Brain microvascular endothelial cell (primary cell): Measurements from ENCODE around the gene USP6NL.

Experiments
- DNase-seq: peaks from one replicate; pipeline ENCODE4 v3.0.0-alpha.2; 2020
- H3K27ac ChIP-seq: fragments of 250-450 bp; sonication (Bioruptor Pico); 2 replicates; pipeline ENCODE4 v1.5.1; 2020; ENCODE audit warnings: mild to moderate bottlenecking, moderate library complexity
- H3K27me3 ChIP-seq: fragments of 250-450 bp; sonication (Bioruptor Pico); replicated peaks from 2 replicates; pipeline ENCODE4 v1.5.1; 2020; ENCODE audit warnings: mild to moderate bottlenecking
- H3K36me3 ChIP-seq: fragments of 250-450 bp; sonication (Bioruptor Pico); replicated peaks from 2 replicates; pipeline ENCODE4 v1.5.1; 2020; ENCODE audit warnings: mild to moderate bottlenecking
- H3K4me3 ChIP-seq: 2 replicates; pipeline ENCODE4 v1.5.1; 2011; ENCODE audit warnings: low read depth, mild to moderate bottlenecking, control low read depth, low read length, moderate library complexity
- in situ Hi-C: cut with HindIII; loops from 2 replicates; pipeline ENCODE4 v1.10.0; 2017; ENCODE audit warnings: low sequenced_read_pairs, low pct_ligation_motif_present
- TF ChIP-seq, protein P1 (sequence below): IDR thresholded peaks from 2 replicates; pipeline ENCODE4 v1.5.1; 2011; ENCODE audit warnings: low read depth, mild to moderate bottlenecking, moderate library complexity, low read length, control low read depth, inconsistent platforms; ENCODE audit errors: missing control alignments

The USP6NL gene

DNA sequence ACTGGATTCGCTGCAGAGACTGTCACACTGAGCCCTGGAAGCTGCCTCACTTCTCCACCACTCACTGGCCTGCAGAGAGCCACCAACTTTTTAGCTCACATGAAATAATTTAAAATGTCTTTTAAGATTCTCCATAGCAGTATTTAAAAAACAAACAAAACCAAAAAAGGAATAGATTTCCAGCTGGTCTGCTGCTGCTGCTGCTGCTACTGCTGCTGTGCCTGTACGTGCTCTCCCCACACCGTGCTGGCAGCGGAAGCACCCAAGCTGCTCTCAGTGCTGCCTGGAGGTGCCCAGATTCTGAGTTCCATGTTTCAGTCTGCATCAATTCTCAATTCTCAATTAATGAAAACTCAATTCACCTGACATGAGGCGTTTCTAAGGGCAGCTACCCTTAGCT is 146.0 kb downstream of the USP6NL start:
- in situ Hi-C loops: no loop called here
- H3K4me3 ChIP-seq: no peak overlapping the region
- H3K27ac ChIP-seq: no peak overlapping the region
- no peaks in the 10 kb centered on the region for H3K27me3 ChIP-seq
- TF ChIP-seq, protein P1, sequence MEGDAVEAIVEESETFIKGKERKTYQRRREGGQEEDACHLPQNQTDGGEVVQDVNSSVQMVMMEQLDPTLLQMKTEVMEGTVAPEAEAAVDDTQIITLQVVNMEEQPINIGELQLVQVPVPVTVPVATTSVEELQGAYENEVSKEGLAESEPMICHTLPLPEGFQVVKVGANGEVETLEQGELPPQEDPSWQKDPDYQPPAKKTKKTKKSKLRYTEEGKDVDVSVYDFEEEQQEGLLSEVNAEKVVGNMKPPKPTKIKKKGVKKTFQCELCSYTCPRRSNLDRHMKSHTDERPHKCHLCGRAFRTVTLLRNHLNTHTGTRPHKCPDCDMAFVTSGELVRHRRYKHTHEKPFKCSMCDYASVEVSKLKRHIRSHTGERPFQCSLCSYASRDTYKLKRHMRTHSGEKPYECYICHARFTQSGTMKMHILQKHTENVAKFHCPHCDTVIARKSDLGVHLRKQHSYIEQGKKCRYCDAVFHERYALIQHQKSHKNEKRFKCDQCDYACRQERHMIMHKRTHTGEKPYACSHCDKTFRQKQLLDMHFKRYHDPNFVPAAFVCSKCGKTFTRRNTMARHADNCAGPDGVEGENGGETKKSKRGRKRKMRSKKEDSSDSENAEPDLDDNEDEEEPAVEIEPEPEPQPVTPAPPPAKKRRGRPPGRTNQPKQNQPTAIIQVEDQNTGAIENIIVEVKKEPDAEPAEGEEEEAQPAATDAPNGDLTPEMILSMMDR: no peak
- DNase-seq: no peak
- H3K36me3 ChIP-seq: peaks cover 5% of the 10 kb centered on the region

DNA sequence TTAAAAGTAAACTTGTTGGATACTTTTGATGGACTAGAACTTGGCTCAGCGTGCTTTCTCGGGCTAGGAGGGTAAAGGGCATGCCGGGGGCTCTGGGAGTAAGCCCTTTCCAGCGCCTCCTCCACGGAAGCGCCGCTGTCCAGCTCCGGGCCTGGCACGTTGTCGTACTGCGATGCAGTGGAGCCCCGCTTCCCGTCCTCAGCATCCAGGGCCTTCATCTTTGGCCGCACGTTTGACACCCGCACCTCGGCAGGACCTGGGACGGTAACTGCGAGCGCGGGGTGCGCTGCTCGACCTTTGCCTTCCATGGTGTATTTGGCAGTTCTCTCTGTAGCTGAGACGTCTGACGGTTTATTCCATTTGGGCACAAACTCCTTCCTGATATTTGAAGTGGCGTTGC is 148.3 kb downstream of the USP6NL start:
- peaks cover 5% of the 10 kb centered on the region for H3K36me3 ChIP-seq
- in situ Hi-C loops: no loop called here
- H3K27me3 ChIP-seq: no peaks in the 10 kb centered on the region
- TF ChIP-seq, protein P1: no peak
- H3K4me3 ChIP-seq: no peak overlapping the region
- DNase-seq: no peak
- H3K27ac ChIP-seq: no peak overlapping the region

DNA sequence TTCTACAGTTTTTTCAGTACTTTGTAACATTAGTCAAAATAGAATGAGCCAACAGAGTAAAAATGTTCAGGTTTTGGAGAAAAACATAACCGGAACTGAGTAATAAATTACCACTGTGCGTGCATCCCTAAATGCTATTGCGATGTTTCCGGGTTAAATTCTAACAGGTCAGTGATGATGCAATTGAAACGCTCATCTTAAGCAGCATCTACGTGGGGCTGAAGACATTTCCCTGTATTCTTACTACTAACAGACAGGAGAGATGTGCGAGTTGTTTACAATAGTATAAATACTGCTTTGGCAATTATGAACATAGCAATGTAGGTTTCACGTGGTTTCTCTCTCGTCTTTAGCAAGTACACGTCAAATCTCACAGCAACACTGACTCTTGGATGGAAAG is 149.4 kb downstream of the USP6NL start:
- H3K27ac ChIP-seq: no peak overlapping the region
- TF ChIP-seq, protein P1: no peak
- no peaks in the 10 kb centered on the region for H3K27me3 ChIP-seq
- no peak overlapping the region for H3K4me3 ChIP-seq
- in situ Hi-C loops: no loop called here
- no peak for DNase-seq
- H3K36me3 ChIP-seq: peaks cover 5% of the 10 kb centered on the region

DNA sequence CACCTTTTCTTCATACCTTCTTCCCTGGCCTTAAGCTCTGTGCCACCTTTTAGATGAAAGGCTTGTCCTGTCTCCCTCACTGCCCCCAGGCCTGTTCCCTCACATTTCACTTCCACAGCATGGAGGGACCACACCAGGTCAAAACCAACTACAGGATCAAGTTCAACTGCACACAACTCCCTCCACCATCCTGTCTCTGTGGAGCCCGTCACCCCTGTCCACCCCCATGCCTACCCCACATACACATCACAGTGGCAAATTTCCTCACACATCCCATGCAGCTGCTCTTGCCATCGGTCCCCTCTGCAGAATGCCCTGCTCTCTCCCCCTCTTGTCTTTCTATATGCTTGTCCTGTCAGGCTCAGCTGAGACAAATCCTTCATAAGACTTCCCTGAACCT is 154.1 kb downstream of the USP6NL start:
- DNase-seq: no peak
- TF ChIP-seq, protein P1: no peak
- in situ Hi-C loops: no loop called here
- Histone ChIP-seq H3K27me3 (no peaks in the 10 kb centered on the region), H3K27ac (no peak overlapping the region), H3K4me3 (no peak overlapping the region), H3K36me3 (no peaks in the 10 kb centered on the region)

DNA sequence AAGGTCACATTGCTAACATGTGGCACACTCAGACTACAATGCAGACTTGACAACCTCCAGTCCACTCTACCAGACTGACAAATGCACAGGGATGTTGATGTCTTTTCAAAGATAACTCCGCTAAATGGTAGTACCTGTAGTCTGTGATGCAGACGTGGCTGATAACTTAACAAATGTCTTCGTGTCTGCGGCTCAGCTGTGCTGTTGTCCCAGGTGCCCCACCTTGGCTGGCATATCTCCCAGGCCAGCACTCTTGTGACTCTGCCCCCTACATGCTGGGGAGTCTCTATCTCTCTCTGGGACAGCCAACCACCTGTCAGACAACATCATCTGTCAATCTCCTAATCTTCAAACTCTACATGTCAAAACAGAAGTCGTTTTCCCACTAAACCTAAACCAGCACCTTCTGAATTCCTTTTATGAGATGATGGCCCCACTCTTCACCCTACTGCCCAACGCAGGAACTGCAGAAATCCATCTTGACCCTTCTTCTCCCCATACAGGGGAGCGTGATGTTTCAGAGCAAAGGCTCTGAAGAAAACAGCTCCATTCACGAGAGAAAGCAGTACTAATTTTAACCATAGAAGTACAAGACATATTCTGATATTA is 156.4 kb downstream of the USP6NL start:
- DNase-seq: no peak
- H3K36me3 ChIP-seq: no peaks in the 10 kb centered on the region
- H3K27ac ChIP-seq: no peak overlapping the region
- in situ Hi-C loops: no loop called here
- TF ChIP-seq, protein P1: peak; percentile 45
- H3K27me3 ChIP-seq: no peaks in the 10 kb centered on the region
- no peak overlapping the region for H3K4me3 ChIP-seq

DNA sequence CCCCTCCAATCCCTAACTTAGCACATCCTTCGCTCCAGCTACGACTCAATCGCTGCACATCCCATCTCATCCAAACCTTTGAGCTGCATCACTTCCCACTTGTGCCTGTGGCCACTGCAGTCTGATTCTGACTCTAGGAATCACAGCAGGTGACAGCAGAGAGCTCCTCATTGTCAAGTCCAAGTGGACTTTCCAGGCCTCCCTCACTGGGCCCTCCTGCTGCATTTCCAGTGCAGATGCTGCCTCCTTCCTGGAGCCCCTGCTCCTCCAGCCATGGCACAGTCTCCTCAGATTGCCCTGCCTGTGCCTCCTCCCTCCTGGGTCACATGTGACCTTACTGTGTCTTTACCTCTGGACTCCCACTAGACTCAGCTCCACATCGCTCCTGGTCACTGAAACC is 157.3 kb downstream of the USP6NL start:
- no peak for DNase-seq
- no peaks in the 10 kb centered on the region for H3K36me3 ChIP-seq
- H3K27ac ChIP-seq: no peak overlapping the region
- in situ Hi-C loops: no loop called here
- TF ChIP-seq, protein P1: no peak
- no peak overlapping the region for H3K4me3 ChIP-seq
- H3K27me3 ChIP-seq: no peaks in the 10 kb centered on the region
